Esophagus (tissue), 2 donors: ENCODE measurements around the gene TTC21A. TPM values are rescaled to one million over a fixed set of nuclear protein-coding genes. Genes with fewer than 3 reads are reported as not detected.
"Not testable (repeated sequence)": the region's sequence is repeated elsewhere in the genome, so short reads cannot be mapped to it uniquely, and the experiment has no call there.

ENCODE experiments used
- H3K27ac ChIP-seq, 2 donors: one replicate each; pipeline ENCODE4 v1.5.1; 2013; ENCODE audit warnings: low read depth in 2 of 2, mild to moderate bottlenecking in 2 of 2, inconsistent platforms in 1 of 2, low read length in 1 of 2, moderate library complexity in 1 of 2
- H3K27me3 ChIP-seq, 2 donors: one replicate each; pipeline ENCODE4 v1.6.1; 2013; ENCODE audit warnings: low read length in 2 of 2, control low read depth in 1 of 2, mild to moderate bottlenecking in 1 of 2; ENCODE audit not compliant: insufficient read depth in 2 of 2, control insufficient read depth in 1 of 2
- H3K36me3 ChIP-seq, 2 donors: one replicate each; pipeline ENCODE4 v1.6.1; 2013; ENCODE audit warnings: low read length in 1 of 2; ENCODE audit not compliant: control insufficient read depth in 2 of 2, insufficient read depth in 2 of 2
- H3K4me1 ChIP-seq, 2 donors: one replicate each; pipeline ENCODE4 v1.6.1; 2013; ENCODE audit warnings: low read length in 1 of 2; ENCODE audit not compliant: control insufficient read depth in 2 of 2, insufficient read depth in 2 of 2
- H3K4me3 ChIP-seq, 2 donors: one replicate each; pipeline ENCODE4 v1.5.1; 2013; ENCODE audit warnings: low read length in 2 of 2, mild to moderate bottlenecking in 2 of 2, low read depth in 1 of 2, moderate library complexity in 1 of 2
- H3K9me3 ChIP-seq, 2 donors: one replicate each; pipeline ENCODE4 v1.6.1; 2013; ENCODE audit warnings: mild to moderate bottlenecking in 2 of 2, low read depth in 1 of 2, low read length in 1 of 2, moderate library complexity in 1 of 2; ENCODE audit not compliant: control insufficient read depth in 2 of 2, insufficient read depth in 1 of 2
- WGBS, 2 donors: extraction: QIAGEN DNeasy Blood & Tissue Kit; methylation state at CpG; one replicate each; pipeline ENCODE4 v1.1.7; 2013; 5-methylcytosine and 5-hydroxymethylcytosine counted together
- polyA plus RNA-seq, 2 donors: library from polyadenylated mRNA; stranded (reverse); fragments of 200-250 nt; gene quantifications; one replicate each; pipeline ENCODE4 v1.2.3, GENCODE V29; 2013
- donor health status: healthy with polysubstance abuse.
- donor health status: Bipolar disorder and iron deficiency.

Gene TTC21A, protein sequence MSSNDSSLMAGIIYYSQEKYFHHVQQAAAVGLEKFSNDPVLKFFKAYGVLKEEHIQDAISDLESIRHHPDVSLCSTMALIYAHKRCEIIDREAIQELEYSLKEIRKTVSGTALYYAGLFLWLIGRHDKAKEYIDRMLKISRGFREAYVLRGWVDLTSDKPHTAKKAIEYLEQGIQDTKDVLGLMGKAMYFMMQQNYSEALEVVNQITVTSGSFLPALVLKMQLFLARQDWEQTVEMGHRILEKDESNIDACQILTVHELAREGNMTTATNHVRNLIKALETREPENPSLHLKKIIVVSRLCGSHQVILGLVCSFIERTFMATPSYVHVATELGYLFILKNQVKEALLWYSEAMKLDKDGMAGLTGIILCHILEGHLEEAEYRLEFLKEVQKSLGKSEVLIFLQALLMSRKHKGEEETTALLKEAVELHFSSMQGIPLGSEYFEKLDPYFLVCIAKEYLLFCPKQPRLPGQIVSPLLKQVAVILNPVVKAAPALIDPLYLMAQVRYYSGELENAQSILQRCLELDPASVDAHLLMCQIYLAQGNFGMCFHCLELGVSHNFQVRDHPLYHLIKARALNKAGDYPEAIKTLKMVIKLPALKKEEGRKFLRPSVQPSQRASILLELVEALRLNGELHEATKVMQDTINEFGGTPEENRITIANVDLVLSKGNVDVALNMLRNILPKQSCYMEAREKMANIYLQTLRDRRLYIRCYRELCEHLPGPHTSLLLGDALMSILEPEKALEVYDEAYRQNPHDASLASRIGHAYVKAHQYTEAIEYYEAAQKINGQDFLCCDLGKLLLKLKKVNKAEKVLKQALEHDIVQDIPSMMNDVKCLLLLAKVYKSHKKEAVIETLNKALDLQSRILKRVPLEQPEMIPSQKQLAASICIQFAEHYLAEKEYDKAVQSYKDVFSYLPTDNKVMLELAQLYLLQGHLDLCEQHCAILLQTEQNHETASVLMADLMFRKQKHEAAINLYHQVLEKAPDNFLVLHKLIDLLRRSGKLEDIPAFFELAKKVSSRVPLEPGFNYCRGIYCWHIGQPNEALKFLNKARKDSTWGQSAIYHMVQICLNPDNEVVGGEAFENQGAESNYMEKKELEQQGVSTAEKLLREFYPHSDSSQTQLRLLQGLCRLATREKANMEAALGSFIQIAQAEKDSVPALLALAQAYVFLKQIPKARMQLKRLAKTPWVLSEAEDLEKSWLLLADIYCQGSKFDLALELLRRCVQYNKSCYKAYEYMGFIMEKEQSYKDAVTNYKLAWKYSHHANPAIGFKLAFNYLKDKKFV (N-terminal part only)
- polyA plus RNA-seq = 1 to 10 TPM; 1.8 to 5.6 TPM

DNA sequence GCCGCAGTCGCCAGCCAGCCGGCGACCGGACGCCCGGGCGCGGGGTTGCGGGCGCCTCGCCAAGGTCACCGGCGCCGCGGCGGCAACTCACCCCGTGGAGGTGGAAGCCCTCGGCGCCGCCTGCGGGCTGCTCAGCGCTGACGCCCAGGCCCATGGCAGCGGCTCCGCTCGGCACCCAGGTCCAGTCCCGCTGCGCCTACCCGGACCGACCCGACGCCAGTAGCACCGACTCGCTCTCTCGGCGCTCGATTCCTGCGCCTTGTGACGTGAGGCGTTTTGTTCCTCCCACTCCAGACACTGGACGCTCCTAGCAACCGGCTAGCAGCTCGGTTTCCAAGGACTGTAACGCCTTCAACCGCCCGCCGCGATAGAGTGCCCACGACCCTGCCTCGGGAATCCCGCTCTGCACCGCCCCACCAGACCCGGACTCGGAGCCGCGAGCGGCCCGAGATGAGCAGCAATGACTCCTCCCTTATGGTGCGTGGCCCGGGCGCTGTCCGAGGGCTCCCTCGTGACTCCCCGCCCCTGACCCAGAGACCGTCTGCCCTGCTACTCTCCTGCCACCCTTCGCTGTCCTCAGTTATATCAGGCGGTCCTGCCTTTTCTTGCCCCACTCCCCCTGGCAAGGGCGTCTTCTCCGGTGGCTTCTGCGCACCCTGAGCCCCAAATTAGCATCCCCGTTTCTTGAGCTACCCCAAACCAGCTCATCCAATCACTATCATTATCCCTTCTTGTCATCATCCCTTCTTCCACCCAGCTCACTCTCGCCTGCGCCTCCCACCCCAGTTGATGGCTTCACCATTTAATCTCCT, at the start of gene TTC21A, which contains the start of gene GORASP1:
Gene TTC21A (plus strand): TSS at position 293 of the 812 bp plus-strand sequence. CDS start 158 bp downstream, at position 451.
Gene GORASP1 (minus strand): TSS at position 240 of the 812 bp plus-strand sequence. CDS start 86 bp downstream, at position 154.
- peaks cover 7 to 14% of the 10 kb centered on the region in 2 donors for H3K4me1 ChIP-seq
- H3K27me3 ChIP-seq = no peaks in the 10 kb centered on the region
- no peaks in the 10 kb centered on the region for H3K36me3 ChIP-seq
- H3K4me3 ChIP-seq = peak within 1 kb of the TSS; percentile 70 to 94
- H3K9me3 ChIP-seq = no peaks in the 10 kb centered on the region
- WGBS, 2 donors = 1% methylated on average over 50 to 74 of the region's 74 CpGs
- peak within 1 kb of the TSS; percentile 84 to 96 for H3K27ac ChIP-seq

DNA sequence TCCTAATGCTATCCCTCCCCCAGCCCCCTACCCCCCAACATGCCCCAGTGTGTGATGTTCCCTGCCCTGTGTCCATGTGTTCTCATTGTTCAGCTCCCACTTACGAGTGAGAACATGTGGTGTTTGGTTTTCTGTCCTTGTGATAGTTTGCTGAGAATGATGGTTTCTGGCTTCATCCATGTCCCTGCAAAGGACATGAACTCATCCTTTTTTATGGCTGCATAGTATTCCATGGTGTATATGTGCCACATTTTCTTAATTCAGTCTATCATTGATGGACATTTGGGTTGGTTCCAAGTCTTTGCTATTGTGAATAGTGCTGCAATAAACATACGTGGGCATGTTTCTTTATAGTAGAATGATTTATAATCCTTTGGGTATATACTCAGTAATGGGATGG, 46.3 kb upstream of the TTC21A start:
- H3K9me3 ChIP-seq, H3K27me3 ChIP-seq, H3K36me3 ChIP-seq, H3K4me3 ChIP-seq, H3K4me1 ChIP-seq, H3K27ac ChIP-seq: not testable (repeated sequence)
- WGBS, 2 donors = 79 to 82% methylated on average over 2 of the region's 2 CpGs

DNA sequence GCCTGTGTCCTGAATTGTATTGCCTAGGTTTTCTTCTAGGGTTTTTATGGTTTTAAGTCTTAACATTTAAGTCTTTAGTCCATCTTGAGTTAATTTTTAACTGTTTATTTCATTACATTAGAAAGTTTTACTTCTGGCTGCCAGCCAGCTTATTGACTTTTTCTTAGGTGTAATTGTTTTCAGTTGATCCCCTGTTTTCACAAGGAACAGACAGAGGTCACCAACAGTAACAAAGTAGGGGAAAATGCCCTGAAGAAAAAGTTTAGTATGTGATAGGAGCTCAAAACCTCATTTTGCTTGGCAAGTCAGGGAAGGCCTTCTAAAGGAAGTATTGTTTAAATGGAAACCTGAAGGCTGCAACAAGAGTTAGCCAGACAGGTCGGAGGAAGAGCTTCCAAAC, 45.3 kb upstream of the TTC21A start:
- Histone ChIP-seq H3K36me3 (no peaks in the 10 kb centered on the region), H3K27me3 (no peaks in the 10 kb centered on the region), H3K4me3 (no peak overlapping the region), H3K9me3 (no peaks in the 10 kb centered on the region), H3K4me1 (peaks cover 0 to 2% of the 10 kb centered on the region in 2 donors), H3K27ac (no peak overlapping the region)
- WGBS, 2 donors = 74 to 79% methylated on average over 1 of the region's 1 CpG

DNA sequence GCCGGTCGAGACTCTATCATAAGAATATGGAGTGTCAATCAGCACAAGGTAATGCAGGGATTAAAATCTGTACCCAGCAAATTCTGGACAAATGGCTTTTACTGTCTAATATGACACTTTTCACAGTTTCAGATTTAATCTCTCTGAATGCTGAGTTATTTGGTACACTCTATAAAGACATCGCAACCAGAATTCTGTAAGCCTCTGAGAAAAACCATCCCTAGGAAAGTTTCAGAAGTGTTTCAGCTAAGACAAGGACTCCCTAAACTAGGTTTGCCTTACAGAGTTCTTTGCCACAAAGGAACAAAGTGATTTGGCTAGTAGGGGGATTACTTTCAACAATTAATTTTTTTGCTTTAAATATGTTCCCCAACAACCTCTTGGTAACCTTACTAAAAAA, 44.3 kb upstream of the TTC21A start:
- no peak overlapping the region for H3K27ac ChIP-seq
- H3K4me3 ChIP-seq = no peak overlapping the region
- WGBS, 2 donors = 81 to 87% methylated on average over 3 of the region's 3 CpGs
- no peaks in the 10 kb centered on the region for H3K36me3 ChIP-seq
- H3K27me3 ChIP-seq = no peaks in the 10 kb centered on the region
- no peaks in the 10 kb centered on the region for H3K4me1 ChIP-seq
- H3K9me3 ChIP-seq = no peaks in the 10 kb centered on the region

DNA sequence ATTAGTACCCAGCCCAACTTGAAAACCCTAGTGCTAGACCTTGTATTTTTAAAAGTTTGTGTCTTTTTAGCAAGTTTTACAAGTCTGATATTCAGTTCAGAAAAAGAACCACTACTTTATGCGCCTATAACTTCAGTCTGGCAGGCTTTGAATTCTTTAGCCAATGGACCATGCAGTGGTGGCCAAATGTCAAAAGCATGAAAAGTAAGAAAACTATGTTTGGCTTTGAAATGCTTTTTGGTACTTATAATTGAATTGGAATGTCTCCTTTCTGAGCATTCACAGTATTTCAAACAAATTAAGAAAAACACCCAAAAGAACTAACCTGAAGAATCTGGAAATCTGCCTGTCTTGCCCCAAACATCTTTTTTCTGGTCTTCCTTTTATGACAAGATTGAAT, 42.8 kb upstream of the TTC21A start:
- Histone ChIP-seq H3K4me3 (no peak overlapping the region), H3K27me3 (no peaks in the 10 kb centered on the region), H3K27ac (no peak overlapping the region), H3K36me3 (no peaks in the 10 kb centered on the region), H3K4me1 (no peaks in the 10 kb centered on the region), H3K9me3 (no peaks in the 10 kb centered on the region)
- WGBS, 2 donors = 89 to 91% methylated on average over 1 of the region's 1 CpG

DNA sequence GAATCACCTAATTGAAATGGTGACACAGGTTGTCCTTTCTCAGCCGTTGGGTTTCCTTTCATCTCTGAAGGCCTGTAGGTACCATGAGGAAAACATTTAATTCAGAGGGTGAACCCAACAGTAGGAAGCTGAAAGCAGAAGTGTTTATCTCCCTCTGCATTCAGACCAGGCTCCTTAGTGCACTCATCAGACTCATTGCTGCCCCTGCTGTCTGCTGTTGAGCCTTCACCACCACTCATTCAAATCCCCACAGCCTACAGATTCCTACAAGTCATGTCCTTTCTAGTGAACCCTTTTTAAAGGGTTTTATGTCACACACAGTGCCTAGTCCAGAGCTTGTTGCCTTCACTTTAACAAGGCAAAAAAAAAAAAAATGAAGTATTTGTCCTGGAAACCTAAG, 42.3 kb upstream of the TTC21A start:
- WGBS, 2 donors = 27 to 38% methylated on average over 1 of the region's 1 CpG
- Histone ChIP-seq H3K27me3 (no peaks in the 10 kb centered on the region), H3K9me3 (no peaks in the 10 kb centered on the region), H3K36me3 (no peaks in the 10 kb centered on the region), H3K4me1 (no peaks in the 10 kb centered on the region), H3K27ac (no peak overlapping the region), H3K4me3 (no peak overlapping the region)

DNA sequence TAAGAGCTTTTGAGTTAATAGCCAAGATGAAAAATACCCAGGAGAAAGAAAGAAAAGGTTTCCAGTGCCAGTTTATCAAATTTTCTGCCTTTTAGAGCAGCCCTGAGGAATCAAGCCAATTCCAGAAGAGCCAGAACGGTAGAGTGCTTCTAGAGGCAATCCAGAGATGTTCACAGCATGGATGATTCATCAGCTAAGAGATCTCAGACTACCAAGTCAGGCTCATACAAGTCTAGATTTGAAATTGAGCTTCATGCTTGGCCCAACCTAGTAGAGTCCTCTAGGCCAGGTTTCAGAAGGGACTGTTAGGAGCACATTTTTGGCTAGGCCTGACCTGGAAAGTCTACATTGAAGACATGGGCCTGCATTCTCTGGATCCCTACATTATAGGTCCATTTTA, 40.2 kb upstream of the TTC21A start:
- peaks cover 3 to 4% of the 10 kb centered on the region in 2 donors for H3K36me3 ChIP-seq
- no peak overlapping the region for H3K27ac ChIP-seq
- H3K9me3 ChIP-seq = no peaks in the 10 kb centered on the region
- 26 to 48% methylated on average over 1 of the region's 1 CpG for WGBS, 2 donors
- H3K4me3 ChIP-seq = no peak overlapping the region
- no peaks in the 10 kb centered on the region for H3K4me1 ChIP-seq
- H3K27me3 ChIP-seq = no peaks in the 10 kb centered on the region

DNA sequence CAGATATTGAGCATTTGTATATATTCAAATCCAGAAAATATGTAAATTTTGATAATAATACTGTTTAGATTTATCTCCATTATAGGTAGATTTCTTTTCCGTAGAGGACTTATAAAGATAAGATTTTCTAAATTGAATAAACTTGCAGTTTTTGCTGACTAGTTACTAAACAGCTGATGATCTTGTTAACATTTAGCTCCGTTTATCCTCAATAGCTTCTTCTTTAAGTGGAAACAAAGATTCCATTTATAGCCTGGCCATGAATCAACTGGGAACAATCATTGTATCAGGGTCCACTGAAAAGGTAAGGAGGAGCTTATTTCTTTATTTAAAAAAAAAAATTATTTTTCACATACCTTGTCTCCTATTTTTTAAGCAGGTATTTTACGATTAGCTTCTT, 38.9 kb upstream of the TTC21A start:
- Histone ChIP-seq H3K36me3 (peaks cover 6 to 8% of the 10 kb centered on the region in 2 donors), H3K9me3 (no peaks in the 10 kb centered on the region), H3K4me1 (no peaks in the 10 kb centered on the region), H3K27me3 (no peaks in the 10 kb centered on the region), H3K27ac (no peak overlapping the region), H3K4me3 (no peak overlapping the region)
- WGBS, 2 donors = 89 to 91% methylated on average over 3 of the region's 3 CpGs
